Kidney tubule cell (primary cell): ENCODE measurements around the gene KIF13A.
A peak's percentile ranks its signal among the peaks of the same experiment; 100 is the strongest.
"Not testable (repeated sequence)": the region's sequence is repeated elsewhere in the genome, so short reads cannot be mapped to it uniquely, and the experiment has no call there.

Experiments
- DNase-seq: peaks from one replicate; pipeline ENCODE4 v3.0.0-alpha.2; 2018; ENCODE audit warnings: low spot score

The KIF13A gene

GRCh38 chr6:17998442-17998841 is 11.0 kb upstream of the KIF13A start:
- DNase-seq = peak; percentile 33

- no peak for DNase-seq
These were observed 10.6 kb upstream of the KIF13A start for GRCh38 chr6:17998003-17998402.

GRCh38 chr6:17995414-17995813 is 8.0 kb upstream of the KIF13A start:
- no peak for DNase-seq

GRCh38 chr6:17994019-17994418 is 6.6 kb upstream of the KIF13A start:
- no peak for DNase-seq

- no peak for DNase-seq
These were observed 1.0 kb upstream of the KIF13A start for GRCh38 chr6:17988422-17988944.

GRCh38 chr6:17987697-17988421 is 424 bp upstream of the KIF13A start:
- DNase-seq = peak; percentile 67

GRCh38 chr6:17986656-17987446 is 584 bp downstream of the KIF13A start:
- DNase-seq = peak; percentile 63

- no peak for DNase-seq
These were observed 1.3 kb downstream of the KIF13A start for GRCh38 chr6:17985934-17986655.

- no peak for DNase-seq
These were observed 2.4 kb downstream of the KIF13A start for GRCh38 chr6:17984812-17985670.

GRCh38 chr6:17984399-17984798 is 3.0 kb downstream of the KIF13A start:
- DNase-seq = no peak

- no peak for DNase-seq
These were observed 3.7 kb downstream of the KIF13A start for GRCh38 chr6:17983730-17984129.

GRCh38 chr6:17980329-17980728 is 7.1 kb downstream of the KIF13A start:
- no peak for DNase-seq

- DNase-seq = no peak
These were observed 8.0 kb downstream of the KIF13A start for GRCh38 chr6:17979479-17979878.

- DNase-seq = not testable (repeated sequence)
These were observed 11.2 kb downstream of the KIF13A start for GRCh38 chr6:17976258-17976657.

GRCh38 chr6:17974570-17975368 is 12.7 kb downstream of the KIF13A start:
- DNase-seq = no peak

- DNase-seq = no peak
These were observed 14.3 kb downstream of the KIF13A start for GRCh38 chr6:17972978-17973622.

- DNase-seq = no peak
These were observed 15.1 kb downstream of the KIF13A start for GRCh38 chr6:17972074-17972952.

GRCh38 chr6:17971128-17972073 is 16.0 kb downstream of the KIF13A start:
- DNase-seq = no peak
